NCI-H2107 (cell line): ENCODE data around the gene SSBP3.
"Not testable (repeated sequence)": the region's sequence is repeated elsewhere in the genome, so short reads cannot be mapped to it uniquely, and the experiment has no call there.

Experiments
- DNase-seq: peaks from one replicate; lab custom pipeline; 2025; lab: John Stamatoyannopoulos, UW

The SSBP3 gene

DNA sequence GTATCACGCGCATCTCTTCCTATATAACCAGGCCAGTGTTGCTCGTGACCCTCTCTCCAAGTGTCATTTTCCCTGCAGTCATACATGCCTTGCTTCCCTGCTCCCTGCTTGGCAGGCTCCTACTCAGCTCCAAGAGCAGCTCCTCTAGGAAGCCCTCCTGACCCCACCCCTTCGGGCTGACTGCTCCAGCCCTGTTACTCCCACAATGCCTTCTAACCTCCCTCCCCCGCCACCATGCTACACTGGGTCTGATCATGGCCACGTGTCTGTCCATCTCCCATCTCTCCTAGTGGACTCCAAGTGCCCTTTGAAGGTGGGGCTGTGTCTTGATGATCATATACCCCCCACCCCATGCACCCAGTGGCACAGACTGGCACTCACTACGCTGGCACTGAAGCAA is 161.5 kb downstream of the SSBP3 start:
- no peak for DNase-seq

DNA sequence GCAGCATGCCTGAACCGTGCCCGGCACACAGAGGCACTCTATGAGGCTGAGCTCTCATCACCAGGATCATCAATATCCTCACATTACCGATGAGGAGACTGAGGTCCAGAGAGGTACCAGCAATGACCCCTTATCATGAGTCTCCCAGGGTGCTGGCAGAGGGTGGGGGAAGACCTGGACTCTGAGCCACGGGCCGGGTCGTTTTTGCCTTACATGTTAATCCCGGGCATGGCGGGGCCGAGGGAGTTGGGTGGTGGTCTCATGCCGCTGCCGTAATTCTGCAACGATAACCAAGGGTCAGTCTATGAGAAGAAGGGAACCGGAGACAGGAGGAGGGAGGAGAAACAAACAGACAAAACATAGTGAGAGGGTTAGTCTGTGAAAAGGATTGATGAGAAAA is 163.2 kb downstream of the SSBP3 start:
- no peak for DNase-seq

DNA sequence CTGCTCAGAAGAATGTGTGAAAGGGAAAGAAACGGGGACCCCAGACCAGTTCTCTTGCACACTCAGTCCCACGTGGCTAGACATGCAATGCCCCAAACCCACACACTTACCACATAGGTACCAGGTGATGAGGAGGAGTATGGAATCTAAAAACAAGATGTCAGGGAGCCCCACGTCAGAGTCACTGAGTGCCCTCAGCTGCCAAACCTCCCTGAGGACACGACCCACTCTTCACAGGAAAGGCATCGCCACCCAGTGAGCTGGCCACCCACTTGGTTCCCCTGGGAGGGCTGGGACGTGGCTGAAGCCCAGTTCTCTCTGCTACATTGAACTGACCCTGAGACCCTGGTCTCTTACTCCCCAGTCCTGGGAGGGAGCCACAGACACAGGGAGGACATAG is 164.8 kb downstream of the SSBP3 start:
- DNase-seq: no peak

DNA sequence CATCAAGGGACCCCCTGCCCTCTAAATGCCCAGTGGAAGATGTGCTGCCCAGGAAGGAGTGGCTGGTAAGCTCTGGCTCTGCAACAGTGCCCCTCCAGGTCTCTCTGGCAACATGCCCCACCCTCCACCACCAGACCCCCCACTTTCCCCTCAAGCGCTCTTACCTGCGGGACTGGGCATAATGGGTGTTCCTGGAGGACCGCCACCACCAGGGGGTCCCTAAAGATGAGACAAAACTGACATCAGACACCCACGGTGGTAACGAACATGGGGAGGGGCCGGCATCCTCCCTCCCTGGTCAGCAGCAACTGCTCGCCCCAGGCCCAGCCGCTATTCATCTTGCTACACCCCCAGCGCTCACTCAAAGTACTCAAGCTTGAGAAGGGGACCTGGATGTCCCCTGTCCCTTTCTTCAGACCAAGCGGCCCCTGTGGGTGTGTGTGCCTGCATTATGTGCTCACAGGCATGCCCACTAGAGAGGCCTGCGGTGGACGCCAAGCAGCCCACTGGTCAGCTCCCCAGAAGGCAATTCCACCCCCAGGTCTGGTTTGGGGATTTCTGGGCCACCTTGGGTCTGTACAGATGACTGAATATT is 165.4 kb downstream of the SSBP3 start:
- DNase-seq: no peak

DNA sequence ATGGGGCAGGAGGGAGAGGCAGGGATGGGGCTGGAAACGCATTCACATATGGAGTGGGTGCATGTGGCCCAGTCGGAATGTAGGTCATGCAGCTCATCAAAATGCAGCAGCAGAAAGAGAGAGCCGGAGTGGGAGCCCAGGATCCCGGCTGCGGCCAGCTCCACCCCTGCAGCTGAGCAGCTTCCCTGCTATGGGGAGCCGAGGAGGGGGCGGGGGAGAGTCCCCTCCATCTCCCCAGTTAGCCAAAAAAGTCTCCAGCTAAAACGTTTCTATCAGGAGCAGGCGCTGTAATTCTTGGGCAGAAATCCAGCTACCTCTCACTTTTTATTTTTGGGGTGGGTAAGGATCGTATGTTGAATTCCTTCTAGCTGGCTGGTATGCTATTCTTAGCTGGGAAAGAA is 166.6 kb downstream of the SSBP3 start:
- no peak for DNase-seq

DNA sequence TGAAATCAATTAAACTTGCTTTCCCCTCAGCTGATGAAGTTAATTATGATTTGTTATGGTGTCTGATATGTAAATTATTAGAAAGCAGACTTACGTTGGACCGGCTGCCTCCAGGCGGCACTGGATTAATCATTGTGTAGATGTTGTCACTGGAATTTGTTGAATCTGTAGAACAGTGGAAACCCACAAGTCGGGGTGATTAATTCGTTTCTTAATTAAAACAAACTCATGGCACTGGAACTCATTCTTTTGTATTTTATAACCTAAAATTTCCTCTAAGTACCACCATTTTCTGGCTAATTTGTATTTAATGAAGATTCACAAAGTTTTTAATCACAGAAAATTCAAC is 167.2 kb downstream of the SSBP3 start:
- DNase-seq: no peak

DNA sequence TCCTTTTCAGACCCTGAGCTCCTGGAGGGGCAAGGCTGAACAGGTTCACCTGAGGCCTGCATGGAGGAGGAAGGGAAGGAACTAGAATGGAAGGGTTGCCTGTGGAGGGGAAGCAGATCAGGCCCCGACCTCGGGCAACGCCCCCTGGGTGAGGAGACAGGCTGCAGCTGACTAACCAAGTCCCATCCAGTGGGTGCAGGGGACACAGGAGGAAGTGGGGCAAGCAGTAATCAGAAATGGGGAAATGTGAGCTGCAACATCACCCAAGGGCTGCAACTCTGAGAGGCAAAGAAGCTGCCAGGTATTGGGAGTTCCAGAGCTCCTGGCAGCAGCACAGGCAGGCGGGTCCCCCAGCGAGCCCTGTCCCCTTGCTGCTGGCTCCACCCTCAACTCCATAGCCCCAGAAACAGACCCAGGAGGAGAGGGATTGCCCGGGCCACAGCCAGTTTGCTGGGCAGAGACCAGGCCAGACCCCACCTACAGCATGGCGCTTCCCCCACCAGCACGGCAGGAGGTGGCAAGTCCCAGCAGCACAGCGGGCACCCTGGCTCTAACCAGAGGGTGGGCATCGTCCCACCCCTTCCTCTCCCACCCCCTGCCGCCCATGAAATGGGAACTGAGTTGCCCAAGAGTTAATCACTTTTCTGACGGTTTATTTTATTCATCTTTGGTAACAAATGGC is 167.7 kb downstream of the SSBP3 start:
- no peak for DNase-seq

DNA sequence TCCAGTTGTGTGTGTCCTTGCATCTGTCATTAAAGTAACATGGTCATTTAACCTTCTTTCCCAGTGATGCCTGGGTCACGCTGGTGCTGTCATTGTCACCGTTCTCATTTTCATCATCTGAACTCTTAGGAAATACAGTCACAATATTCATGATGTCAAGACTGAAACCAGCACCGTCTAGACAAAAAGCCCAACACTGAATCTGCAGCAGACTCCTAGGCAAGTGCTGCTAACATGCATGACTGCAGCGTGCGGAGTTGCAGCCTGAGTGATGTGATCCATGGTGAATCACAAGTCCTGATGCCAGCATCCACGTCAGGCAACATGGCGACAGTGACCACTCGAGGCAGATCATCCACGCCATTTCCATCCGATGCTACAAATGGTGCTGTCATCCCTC is 168.6 kb downstream of the SSBP3 start:
- no peak for DNase-seq

DNA sequence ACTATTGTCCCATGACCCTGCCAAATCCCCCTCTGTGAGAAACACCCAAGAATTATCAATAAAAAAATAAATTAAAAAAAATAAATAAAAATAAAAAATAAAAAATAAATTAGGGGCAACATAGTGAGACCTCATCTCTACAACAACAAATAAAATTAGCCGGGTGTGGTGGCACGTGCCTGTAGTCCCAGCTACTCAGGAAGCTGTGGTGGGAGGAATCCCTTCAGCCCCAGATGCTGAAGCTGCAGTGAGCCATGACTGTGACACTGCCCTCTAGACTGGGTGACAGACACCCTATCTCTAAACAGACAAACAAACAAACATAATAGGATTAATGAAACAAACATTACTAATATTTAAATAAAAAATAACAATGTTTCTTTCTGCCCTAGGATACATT is 171.9 kb downstream of the SSBP3 start:
- no peak for DNase-seq

DNA sequence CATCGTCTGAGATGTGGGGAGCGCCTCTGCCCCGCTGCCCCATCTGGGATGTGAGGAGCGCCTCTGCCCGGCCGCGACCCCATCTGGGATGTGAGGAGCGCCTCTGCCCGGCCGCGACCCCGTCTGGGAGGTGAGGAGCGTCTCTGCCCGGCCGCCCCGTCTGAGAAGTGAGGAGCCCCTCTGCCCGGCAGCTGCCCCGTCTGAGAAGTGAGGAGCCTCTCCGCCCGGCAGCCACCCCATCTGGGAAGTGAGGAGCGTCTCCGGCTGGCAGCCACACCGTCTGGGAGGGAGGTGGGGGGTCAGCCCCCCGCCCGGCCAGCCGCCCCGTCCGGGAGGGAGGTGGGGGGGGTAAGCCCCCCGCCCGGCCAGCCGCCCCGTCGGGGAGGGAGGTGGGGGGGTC is 173.0 kb downstream of the SSBP3 start:
- DNase-seq: not testable (repeated sequence)

DNA sequence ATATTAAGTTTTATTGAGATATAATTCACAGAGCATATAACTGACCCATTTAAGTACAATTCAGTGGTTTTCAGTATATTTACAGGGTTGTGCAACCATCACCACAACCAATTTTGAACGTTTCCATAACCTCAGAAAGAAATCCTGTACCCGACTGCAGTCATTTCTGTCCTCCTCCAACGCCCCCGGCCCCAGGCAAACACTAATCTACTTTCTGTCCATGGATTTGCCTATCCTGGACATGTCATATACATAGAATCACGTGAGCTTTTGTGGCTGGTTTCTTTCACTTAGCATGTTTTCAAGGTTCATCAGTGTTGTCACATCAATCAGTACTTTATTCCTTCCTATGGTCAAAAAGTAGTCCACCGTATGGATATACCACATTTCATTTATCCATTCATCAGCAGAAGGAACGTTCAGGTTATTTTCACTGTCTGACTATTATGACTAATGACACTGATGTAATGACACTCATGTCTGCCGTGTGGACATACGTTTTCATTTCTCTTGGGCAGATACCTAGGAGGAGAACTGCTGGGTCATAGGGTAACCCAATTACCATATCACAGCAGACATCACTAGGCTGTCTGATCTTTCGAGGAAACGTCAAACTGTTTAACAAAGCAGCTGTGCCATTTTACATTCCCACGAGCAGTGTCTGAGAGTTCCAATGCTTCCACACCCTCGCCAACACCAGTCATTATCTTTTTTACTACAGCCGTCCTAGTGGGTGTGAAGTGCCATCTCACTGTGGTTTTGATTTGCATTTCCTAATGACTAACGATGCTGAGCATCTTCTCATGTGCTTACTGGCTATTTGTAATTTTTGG is 175.5 kb downstream of the SSBP3 start:
- no peak for DNase-seq

DNA sequence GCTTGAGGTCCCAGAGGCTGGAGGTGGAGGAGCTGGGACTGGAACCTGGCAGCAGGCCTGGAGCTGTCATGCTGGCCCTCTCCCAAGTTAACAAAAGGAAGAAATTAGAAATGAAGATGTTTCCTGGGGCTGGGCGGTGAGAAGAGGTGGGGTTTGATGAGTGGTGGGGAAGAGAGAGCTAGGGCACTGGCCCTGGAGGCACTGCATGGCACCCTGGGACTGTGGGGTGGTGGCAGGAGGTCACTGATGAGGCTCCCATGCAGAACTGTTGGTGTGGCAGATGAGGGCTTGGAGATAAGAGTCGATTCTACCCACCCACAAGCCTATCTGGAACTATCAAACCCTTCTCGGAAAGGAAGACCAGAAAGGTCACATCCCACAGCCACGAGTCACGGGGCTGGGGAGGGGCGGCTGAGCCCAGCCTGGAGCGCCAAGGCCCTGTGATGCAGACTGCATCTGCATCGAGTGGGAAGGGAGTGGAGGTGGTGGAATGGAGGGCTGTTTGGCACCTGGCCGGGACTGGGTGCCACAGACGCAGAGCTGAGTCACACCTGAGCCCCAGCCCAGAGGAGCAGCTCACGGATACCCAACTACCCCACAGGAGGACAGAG is 176.8 kb downstream of the SSBP3 start:
- no peak for DNase-seq

DNA sequence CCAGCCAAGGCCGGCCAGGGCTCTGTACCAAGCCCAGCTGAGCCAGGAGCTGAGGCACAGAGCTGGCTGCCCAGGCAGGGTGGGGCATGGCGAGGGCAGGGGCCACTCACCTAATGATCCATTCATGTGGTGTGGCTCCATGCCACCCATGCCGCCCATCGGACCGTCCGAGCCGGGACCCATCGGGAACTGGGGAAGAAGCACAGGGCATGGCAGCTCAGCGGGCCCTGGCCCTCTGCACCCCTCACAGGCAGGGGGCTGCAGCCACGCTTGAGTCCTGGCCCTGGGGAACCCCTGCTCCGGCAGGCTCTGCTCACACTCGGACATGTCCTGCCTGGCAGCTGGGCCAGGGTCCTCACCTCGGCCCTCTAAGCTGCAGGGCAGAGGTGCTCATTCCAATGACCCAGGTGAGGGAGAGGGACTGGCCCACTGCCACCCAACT is 177.5 kb downstream of the SSBP3 start:
- DNase-seq: no peak

DNA sequence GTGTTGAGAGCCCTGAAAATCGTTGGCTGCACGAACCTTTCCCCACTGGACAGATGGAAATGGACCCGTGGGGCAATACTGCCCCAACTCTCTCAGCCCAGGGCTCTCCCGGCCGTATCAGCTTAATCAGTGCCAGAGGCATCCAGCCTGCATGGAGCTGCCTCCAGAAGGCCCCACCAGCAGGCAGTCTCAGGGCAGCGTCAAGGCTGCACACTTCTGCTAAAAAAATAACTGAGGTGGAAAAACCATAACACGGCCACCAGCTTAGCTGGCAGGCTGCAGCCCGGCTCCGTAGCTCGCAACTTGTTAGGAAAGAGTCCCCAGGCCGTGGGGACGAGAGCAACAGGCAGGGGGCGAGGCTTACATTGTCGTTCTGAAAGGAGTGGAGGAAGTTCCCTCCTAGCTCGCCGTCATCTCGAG is 178.3 kb downstream of the SSBP3 start:
- no peak for DNase-seq

DNA sequence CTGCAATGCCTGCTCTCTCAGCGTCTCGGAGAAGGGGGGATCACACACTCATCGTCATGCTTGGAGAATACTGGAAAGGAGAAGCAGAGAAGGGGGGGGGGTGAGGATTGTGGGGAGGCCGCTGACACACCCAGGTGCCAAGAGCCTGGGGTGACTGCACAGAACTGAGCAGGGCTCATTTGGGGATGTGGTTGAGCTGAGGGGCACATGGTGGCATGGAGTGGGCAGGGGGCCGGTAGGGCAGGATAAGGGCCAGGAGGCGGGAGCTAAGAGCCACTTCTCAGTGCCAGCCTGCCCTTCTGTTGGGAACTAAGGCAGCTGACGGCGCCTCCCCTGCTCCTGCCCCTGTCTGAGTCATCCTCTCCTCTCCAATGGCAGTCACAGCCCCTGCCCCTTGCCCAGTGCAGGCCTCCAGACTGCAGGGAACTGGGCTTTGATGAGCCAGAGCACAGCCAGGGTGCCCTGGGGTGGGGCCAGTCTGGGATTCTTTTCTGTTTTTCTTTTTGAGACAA is 179.0 kb downstream of the SSBP3 start:
- no peak for DNase-seq

DNA sequence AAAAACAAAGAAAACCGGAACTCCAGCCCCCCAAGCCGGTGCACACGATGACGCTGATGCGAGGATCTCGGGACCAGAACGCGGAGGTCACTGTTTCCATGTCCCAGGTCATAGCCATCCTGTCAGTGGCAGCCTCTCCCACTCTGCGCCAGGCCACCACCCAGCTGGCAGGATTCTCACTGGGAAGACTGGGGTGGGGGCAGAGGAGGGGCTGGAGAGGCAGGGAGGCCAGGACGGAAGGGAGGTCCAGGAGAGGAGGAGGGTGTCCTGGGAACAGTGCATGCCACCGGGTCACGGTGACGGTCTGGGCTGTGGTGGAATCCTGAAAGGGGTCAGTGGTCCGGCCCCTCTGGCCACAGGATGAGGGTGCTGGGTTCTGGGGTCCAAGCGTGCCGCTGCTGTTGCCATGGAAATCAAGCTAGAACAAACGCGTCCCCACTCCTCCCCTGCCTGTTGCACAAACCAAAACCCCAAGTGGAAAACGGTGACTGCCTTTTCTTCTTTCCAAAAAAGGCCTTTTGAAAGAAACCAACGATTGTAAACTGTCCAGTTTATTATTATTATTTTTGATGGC is 180.1 kb downstream of the SSBP3 start:
- no peak for DNase-seq

DNA sequence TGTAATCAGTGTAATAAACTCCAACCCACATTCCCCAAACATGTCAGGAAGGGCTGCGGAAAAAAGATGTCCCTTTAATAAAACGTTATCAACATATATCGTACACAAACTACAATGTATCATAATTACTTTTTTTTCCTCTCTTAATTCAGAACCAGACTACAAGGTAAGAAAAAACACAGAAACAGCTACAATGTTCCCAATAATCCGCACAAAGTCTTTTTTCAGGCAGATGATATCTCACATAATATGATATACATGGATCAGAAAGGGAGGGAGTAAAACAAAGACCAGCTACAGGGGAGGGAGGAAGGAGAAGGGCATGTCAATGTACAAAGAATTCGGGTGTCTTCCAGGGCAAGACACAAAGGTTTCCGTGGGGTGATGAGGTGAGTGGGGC is 180.8 kb downstream of the SSBP3 start:
- DNase-seq: no peak

DNA sequence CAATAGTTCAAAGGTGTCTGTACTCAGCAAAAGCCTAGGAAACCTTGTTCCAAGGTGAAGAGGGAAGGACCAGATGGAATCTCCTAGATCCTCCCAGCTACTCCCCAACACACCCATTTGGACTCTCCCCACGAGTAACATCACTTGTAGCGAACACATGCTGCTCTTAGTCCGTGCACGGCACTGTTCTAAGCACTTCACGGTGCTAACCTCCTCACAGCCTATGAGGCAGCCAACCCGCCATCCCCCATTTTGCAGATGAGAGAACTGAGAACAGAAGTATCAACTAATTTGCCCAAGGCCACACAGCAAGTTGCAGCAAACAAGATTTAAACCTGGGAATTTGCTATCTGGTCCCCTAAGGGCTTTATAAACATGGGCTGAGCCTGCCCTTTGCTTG is 182.0 kb downstream of the SSBP3 start:
- no peak for DNase-seq

DNA sequence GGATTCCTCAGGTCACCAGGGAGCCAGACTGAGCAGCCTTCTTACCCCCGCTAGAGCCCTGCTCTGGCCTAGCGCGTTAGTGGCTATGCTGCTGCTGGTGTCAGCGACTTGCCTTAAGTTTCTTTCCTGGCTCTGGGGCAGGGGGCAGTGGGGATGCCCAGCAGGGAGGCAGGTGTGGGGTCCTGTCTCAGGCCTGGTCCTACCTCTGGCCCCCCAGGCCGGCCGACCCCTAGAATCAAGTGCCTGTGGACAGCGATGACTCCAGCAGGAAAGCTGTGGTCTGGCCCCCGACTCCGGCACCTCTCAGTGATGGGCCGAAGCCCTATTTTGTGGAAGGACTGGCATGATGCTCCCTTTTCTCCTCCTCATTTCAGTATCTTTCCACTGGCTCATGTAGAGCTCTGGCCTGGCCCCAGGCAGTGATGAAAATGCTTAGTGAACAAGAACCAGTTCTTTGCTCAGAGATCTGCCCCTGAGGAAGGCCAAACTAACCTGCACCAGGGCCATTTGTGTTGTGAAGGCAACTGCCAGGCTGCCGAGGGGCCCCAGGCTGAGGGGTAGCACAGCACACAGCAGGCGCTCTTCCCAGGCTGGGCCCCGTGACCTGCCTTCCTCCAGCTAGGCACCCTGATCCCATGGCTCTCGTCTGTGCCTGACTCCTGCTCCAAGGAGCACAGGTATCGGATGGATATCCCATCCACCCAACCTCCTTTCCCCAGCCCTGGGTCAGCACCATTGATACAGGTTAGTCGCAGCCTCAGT is 182.6 kb downstream of the SSBP3 start:
- DNase-seq: no peak

DNA sequence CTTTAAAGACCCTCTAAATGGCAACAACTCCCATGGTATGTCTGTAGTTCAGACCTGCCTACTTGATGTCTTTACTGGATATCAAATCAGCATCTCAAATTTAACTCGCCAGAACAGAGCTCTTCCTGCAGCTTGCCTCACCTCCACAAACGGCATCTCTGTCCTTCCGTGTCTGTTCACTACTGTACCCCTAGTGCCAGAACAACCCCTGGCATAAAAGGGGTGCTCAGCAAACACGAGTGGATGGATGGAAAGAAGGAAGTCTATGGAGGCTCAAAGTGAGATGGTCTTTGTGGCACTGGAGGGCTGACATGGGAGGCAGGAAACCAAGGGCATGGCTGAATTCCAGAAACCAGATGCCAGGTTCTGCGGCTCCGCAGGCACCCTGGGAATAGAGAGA is 183.5 kb downstream of the SSBP3 start:
- DNase-seq: no peak

DNA sequence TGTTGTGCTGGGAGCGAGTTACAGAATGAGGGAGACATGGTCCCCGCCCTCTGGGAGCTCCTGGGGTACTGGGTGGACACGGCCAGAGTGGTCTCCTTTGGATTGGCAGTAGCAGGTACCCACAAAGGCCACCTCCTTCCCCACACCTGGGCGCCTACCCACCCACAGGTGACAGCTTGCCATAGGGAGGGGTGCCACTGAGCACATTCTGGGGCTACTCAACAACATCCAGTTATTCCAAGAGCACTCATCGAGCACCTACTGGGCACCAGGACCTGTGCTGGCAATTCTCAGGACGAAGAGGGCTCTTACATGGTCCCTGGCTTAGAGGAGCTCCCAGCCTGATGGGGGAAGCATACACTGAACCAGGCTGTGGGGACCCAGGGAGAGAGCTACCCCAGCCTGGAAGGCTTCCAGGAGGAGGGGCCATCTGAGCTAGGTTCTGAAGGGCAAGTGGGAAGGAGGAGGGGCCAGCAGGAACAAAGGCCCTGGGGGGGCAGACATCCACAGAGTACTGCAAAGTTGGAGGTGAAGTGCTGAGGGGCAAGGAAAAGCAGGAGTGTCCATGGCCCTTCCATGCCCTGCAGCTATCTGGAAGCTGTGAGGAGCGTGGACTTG is 184.2 kb downstream of the SSBP3 start:
- no peak for DNase-seq
